ENCODE data around the gene APBB3.
"Not testable (repeated sequence)": the region's sequence is repeated elsewhere in the genome, so short reads cannot be mapped to it uniquely, and the experiment has no call there.

Gene APBB3

DNA sequence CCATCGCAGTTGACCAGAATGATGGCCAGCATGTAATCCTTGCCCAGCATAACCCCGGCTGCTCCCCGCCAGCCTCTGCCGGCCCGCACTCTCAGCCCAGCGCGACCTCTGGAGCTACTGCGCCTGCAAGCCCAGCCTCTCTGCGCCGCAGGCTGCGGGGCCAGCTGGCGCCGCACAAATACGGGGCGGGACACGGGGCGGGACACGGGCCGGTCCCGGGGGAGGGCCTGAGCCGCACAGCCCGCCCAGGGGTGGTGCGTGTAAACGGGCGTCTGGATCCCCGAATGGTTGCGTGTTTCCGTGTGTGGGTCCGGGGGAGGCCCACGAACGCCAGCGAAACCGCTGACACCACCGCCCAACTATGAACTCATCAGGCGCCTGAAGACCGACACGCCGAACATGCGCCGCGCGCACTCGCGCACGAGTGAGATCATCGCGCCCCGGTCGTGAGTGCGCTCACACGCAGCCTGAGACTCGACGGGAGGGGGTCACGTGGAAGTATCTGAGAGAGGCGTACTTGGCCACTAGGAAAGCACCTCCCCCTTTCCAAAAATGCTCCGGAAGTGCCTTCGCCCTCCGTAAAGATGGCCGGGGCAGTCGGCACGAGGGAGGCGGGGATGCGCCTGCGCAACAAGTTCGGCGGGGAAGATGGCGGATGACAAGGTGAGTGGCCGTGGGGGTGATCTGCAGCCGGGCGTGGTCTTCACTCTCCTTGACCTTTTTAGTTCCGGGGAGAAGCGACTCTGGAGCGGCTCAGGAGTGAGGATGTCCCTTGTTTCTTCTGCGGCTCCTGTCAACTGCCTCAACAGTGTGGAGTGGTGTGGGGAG lies at the start of gene APBB3, which contains the start of gene SLC35A4:
TSS of gene APBB3 (minus strand) at position 403 of the 828 bp plus-strand sequence. CDS start at position 50, 353 bp downstream.
TSS of gene SLC35A4 (plus strand) at position 633 of the 828 bp plus-strand sequence. CDS start 2,342 bp downstream, outside the sequence.
- Mint-ChIP-seq H3K4me1 (ENCODE audit: low read depth) (peaks cover 55% of the 10 kb centered on the region), H3K36me3 (ENCODE audit: low read depth) (peaks cover 44% of the 10 kb centered on the region), H3K27ac (peak within 1 kb of the TSS; percentile 98), H3K27me3 (no peaks in the 10 kb centered on the region), H3K9me3 (no peaks in the 10 kb centered on the region), H3K4me3 (peak within 1 kb of the TSS; percentile 97)
- peak; percentile 94 for DNase-seq

DNA sequence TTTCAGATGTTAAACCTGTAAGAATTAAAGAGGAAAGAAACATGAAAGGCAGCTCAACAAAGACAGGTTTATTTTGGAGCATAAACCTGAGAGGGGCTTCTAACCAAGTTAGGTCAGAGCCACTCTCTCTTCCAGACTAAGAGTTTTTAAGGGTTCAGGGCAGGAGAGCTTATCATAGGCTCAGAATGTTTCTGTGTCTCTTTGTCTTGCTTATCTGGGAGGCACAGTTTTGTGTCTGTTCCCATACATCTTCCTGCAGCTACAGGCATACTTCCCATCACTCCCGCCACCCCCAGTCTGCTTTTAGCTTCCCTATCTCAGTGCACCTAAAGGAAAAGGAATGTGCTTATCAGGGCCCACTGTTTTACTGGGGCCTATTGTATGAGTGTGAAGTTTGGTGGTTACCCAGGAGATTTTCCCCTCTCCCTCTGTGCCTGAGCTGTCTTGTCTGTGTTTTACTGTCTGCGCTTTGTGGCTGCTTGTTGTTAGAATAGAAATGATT lies 46.7 kb upstream of the APBB3 start:
- H3K27ac Mint-ChIP-seq: no peak overlapping the region
- H3K4me1 Mint-ChIP-seq (ENCODE audit: low read depth): peaks cover 12% of the 10 kb centered on the region
- H3K36me3 Mint-ChIP-seq (ENCODE audit: low read depth): no peaks in the 10 kb centered on the region
- no peaks in the 10 kb centered on the region for H3K9me3 Mint-ChIP-seq
- no peak overlapping the region for H3K4me3 Mint-ChIP-seq
- peaks cover 25% of the 10 kb centered on the region for H3K27me3 Mint-ChIP-seq
- no peak for DNase-seq

DNA sequence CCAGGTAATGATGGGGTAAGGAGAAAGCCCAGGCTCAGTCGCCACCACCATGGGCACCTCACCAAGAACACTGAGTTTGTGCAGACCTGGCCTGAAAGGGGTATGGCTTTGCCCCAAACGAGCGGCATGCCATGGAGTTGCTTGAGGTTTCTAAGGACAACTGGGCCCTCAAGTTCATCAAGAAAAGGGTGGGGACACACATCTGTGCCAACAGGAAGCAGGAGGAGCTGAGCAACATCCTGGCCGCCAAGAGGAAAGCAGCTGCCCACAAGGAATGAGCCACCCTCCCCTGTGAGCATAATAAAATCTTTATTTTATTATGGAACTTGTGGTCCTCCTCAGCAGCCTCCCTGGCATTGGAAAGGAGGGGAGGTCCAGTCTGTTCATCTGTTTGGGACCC lies 44.7 kb upstream of the APBB3 start:
- Mint-ChIP-seq H3K27ac (no peak overlapping the region), H3K4me3 (no peak overlapping the region), H3K27me3 (peaks cover 25% of the 10 kb centered on the region), H3K9me3 (no peaks in the 10 kb centered on the region), H3K36me3 (ENCODE audit: low read depth) (no peaks in the 10 kb centered on the region), H3K4me1 (ENCODE audit: low read depth) (peaks cover 12% of the 10 kb centered on the region)
- DNase-seq: no peak

DNA sequence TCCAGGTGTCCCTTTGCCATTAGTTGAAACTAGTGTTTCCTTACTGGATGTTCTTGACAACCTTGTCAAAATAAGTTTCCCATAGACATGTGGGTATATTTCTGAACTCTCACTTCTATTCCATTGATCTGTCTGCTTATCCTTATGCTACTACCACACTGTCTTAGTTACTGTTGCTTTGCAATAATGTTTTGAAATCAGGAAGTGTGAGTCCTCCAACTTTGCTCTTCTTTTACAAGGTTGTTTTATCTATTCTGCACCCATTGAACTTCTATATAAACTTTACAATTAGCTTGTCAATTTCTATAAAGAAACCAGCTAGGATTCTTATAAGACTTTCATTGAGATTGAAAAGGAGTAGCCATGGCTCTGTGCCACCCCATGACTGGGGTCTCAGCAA lies 44.3 kb upstream of the APBB3 start:
- Mint-ChIP-seq H3K27ac (no peak overlapping the region), H3K4me3 (no peak overlapping the region), H3K27me3 (peaks cover 25% of the 10 kb centered on the region), H3K9me3 (no peaks in the 10 kb centered on the region), H3K36me3 (ENCODE audit: low read depth) (no peaks in the 10 kb centered on the region), H3K4me1 (ENCODE audit: low read depth) (peaks cover 12% of the 10 kb centered on the region)
- DNase-seq: no peak

GRCh38 chr5:140607031-140607430 lies 42.6 kb upstream of the APBB3 start:
- no peak overlapping the region for H3K27ac Mint-ChIP-seq
- DNase-seq: no peak
- H3K4me1 Mint-ChIP-seq (ENCODE audit: low read depth): peaks cover 8% of the 10 kb centered on the region

DNA sequence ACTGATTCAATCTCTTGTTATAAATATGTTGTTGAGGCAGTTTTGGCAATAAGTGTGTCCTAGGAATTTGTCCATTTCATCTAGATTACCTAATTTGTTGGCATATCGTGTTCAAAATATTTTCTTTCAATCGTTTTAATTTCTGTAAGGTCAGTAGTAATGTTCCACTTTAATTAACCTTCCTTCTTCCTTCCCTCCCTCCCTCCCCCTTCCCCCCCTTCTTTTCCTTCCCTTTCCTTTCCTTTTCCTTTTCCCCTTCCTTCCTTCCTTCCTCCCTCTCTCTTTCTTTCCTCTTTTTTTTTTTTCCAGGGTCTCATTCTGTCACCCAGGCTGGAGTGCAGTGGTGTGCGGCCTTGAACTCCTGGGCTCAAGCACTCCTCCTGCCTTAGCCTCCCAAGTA lies 41.5 kb upstream of the APBB3 start:
- Mint-ChIP-seq H3K4me3 (no peak overlapping the region), H3K27ac (no peak overlapping the region), H3K4me1 (ENCODE audit: low read depth) (peaks cover 2% of the 10 kb centered on the region), H3K9me3 (no peaks in the 10 kb centered on the region), H3K27me3 (peaks cover 6% of the 10 kb centered on the region), H3K36me3 (ENCODE audit: low read depth) (no peaks in the 10 kb centered on the region)
- DNase-seq: no peak

More at GRCh38 chr5:140607031-140607430, 42.6 kb upstream of the APBB3 start:
- H3K27me3 Mint-ChIP-seq: peaks cover 16% of the 10 kb centered on the region
- H3K9me3 Mint-ChIP-seq: no peaks in the 10 kb centered on the region
- no peaks in the 10 kb centered on the region for H3K36me3 Mint-ChIP-seq (ENCODE audit: low read depth)
- H3K4me3 Mint-ChIP-seq: no peak overlapping the region

DNA sequence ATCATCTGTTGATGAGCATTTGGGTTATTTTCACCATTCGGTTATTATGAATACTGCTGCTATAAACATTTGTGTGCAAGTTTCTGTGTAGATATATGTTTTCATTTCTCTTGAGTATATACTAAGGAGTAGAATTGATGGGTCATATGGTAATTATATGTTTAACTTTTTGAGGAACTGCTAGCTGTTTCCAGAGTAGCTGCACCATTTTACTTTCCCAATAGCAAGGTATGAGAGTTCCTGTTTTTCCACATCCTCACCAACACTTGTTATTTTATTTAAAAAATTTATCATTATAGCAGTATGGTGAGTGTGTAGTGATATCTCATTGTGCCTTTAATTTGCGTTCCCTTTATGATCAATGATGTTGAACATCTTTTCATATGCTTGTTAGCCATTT lies 39.3 kb upstream of the APBB3 start:
- H3K36me3 Mint-ChIP-seq (ENCODE audit: low read depth): no peaks in the 10 kb centered on the region
- H3K27me3 Mint-ChIP-seq: no peaks in the 10 kb centered on the region
- DNase-seq: no peak
- no peak overlapping the region for H3K27ac Mint-ChIP-seq
- no peak overlapping the region for H3K4me3 Mint-ChIP-seq
- no peaks in the 10 kb centered on the region for H3K9me3 Mint-ChIP-seq
- no peaks in the 10 kb centered on the region for H3K4me1 Mint-ChIP-seq (ENCODE audit: low read depth)

- not testable (repeated sequence) for H3K4me1 Mint-ChIP-seq (ENCODE audit: low read depth); DNase-seq; H3K27me3 Mint-ChIP-seq; H3K27ac Mint-ChIP-seq; H3K9me3 Mint-ChIP-seq; H3K4me3 Mint-ChIP-seq; H3K36me3 Mint-ChIP-seq (ENCODE audit: low read depth)
These were observed 39.0 kb upstream of the APBB3 start for GRCh38 chr5:140603446-140603698.

DNA sequence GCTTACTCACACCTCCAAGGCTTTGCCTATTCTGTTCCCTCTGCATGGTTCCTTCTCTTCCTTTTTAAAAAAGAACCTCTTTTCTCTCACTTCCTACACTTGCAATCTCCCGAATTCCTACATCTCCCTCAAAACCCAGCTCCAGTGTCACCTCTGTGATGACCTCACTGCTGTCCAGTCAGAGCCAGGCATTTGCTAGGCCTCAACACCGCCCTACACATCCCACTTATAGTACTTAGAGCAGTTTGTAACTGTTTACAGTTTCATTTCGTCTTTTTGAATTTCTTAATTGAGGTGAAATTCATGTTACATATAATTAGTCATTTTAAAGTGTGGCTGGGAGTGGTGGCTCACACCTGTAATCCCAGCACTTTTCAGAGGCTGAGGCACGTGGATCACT lies 37.7 kb upstream of the APBB3 start:
- no peaks in the 10 kb centered on the region for H3K4me1 Mint-ChIP-seq (ENCODE audit: low read depth)
- no peaks in the 10 kb centered on the region for H3K36me3 Mint-ChIP-seq (ENCODE audit: low read depth)
- no peak overlapping the region for H3K27ac Mint-ChIP-seq
- no peaks in the 10 kb centered on the region for H3K9me3 Mint-ChIP-seq
- DNase-seq: no peak
- no peak overlapping the region for H3K4me3 Mint-ChIP-seq
- no peaks in the 10 kb centered on the region for H3K27me3 Mint-ChIP-seq

DNA sequence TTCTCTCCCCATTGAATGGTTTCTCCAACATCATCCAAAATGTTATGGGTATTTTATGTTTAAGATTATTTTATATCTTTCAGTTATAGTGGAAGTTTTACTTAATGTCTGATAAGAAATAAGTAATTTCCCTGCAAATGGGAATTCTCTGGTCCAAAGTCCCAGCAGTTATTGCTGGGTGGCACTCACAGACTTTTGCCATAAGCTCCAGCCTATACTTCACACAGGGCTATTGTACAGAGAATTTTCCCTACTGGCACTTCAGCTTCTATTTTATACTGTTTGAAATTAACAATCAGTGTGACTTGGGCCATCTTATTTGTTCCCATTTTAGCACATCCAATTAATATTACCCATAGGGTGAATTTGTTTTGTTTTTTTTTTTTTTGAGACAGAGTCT lies 35.7 kb upstream of the APBB3 start:
- no peaks in the 10 kb centered on the region for H3K36me3 Mint-ChIP-seq (ENCODE audit: low read depth)
- DNase-seq: no peak
- no peak overlapping the region for H3K4me3 Mint-ChIP-seq
- H3K27ac Mint-ChIP-seq: no peak overlapping the region
- peaks cover 2% of the 10 kb centered on the region for H3K27me3 Mint-ChIP-seq
- no peaks in the 10 kb centered on the region for H3K9me3 Mint-ChIP-seq
- H3K4me1 Mint-ChIP-seq (ENCODE audit: low read depth): no peaks in the 10 kb centered on the region

DNA sequence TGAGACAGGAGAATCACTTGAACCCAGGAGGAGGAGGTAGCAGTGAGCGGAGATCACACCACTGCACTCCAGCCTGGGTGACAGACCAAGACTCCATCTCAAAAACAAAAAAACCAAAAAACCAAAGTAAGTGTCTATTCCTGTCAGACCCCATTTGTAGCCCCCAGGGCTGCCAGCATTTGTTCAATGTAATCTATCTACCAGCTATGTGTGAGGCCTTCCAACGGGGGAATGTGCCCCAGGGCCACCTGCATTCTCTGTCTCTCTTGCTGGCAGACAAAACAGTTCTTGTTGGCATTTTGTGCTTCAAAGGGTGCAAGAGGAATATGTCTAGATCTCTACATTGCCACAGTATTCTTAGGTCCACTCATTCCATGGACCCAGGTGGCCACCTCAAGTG lies 34.4 kb upstream of the APBB3 start:
- Mint-ChIP-seq H3K4me1 (ENCODE audit: low read depth) (no peaks in the 10 kb centered on the region), H3K27ac (no peak overlapping the region), H3K4me3 (no peak overlapping the region), H3K36me3 (ENCODE audit: low read depth) (no peaks in the 10 kb centered on the region), H3K27me3 (peaks cover 2% of the 10 kb centered on the region), H3K9me3 (no peaks in the 10 kb centered on the region)
- no peak for DNase-seq

DNA sequence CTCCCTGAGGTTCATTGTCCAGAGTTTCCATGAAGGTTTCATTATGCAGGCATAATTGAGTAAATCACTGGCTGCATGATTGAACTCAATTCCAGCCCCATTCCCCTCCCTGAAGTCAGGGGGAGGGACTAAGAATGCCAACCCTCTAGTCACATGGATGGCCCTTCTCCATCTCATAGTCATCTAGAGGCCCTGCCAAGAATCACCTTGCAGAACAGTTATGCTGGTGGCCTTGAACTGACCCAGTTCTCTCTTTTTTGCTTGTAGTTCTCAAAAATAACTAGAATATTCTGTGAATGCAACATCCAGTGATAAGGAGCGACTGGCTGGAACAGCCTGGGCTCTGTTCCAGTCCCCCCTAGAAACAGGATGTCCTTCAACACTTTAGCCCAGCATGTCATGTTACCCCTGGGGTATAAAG lies 31.9 kb upstream of the APBB3 start:
- H3K4me3 Mint-ChIP-seq: no peak overlapping the region
- H3K9me3 Mint-ChIP-seq: no peaks in the 10 kb centered on the region
- no peak for DNase-seq
- H3K4me1 Mint-ChIP-seq (ENCODE audit: low read depth): no peaks in the 10 kb centered on the region
- peaks cover 6% of the 10 kb centered on the region for H3K27me3 Mint-ChIP-seq
- no peak overlapping the region for H3K27ac Mint-ChIP-seq
- H3K36me3 Mint-ChIP-seq (ENCODE audit: low read depth): no peaks in the 10 kb centered on the region

GRCh38 chr5:140595538-140596300 lies 31.3 kb upstream of the APBB3 start:
- Mint-ChIP-seq H3K36me3 (ENCODE audit: low read depth) (no peaks in the 10 kb centered on the region), H3K27me3 (peaks cover 6% of the 10 kb centered on the region), H3K4me3 (no peak overlapping the region), H3K4me1 (ENCODE audit: low read depth) (no peaks in the 10 kb centered on the region), H3K9me3 (no peaks in the 10 kb centered on the region), H3K27ac (no peak overlapping the region)
- no peak for DNase-seq

DNA sequence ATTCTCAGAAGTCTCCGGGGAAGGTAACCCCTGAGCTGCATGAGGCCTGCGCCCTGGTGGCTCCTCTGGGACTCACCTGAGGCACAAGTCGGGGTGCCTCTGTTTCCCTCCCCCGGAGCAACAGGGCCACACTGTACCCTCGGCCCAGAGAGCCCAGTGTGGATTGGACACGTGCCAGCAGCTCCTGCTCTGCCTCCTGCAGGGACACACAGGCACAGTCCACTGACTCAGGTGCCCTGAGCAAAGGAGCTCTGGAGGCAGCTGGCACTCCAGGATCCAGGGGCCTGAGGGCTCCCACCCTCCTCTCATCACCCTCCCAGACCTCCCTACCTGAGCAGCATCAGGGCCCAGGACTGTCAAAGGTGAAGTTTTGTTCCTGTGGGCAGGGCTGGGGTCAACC lies 29.8 kb upstream of the APBB3 start:
- Mint-ChIP-seq H3K27ac (no peak overlapping the region), H3K4me1 (ENCODE audit: low read depth) (no peaks in the 10 kb centered on the region), H3K36me3 (ENCODE audit: low read depth) (no peaks in the 10 kb centered on the region), H3K27me3 (peaks cover 6% of the 10 kb centered on the region), H3K9me3 (no peaks in the 10 kb centered on the region), H3K4me3 (no peak overlapping the region)
- DNase-seq: no peak

DNA sequence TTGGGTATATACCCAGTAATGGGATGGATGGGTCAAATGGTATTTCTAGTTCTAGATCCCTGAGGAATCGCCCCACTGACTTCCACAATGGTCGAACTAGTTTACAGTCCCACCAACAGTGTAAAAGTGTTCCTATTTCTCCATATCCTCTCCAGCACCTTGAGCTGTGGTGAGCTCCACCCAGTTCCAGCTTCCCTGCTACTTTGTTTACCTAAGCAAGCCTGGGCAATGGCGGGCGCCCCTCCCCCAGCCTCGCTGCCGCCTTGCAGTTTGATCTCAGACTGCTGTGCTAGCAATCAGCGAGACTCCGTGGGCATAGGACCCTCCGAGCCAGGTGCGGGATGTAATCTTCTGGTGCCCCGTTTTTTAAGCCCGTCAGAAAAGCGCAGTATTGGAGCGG lies 28.7 kb upstream of the APBB3 start:
- H3K4me1 Mint-ChIP-seq (ENCODE audit: low read depth); H3K27ac Mint-ChIP-seq; H3K27me3 Mint-ChIP-seq; H3K36me3 Mint-ChIP-seq (ENCODE audit: low read depth); DNase-seq; H3K9me3 Mint-ChIP-seq: not testable (repeated sequence)
- H3K4me3 Mint-ChIP-seq: peak overlapping the region; percentile 15
